ENCODE results near the gene GID8. TPM values are rescaled to one million over a fixed set of nuclear protein-coding genes. Genes with fewer than 3 reads are reported as not detected.

Gene GID8
- total and polyA plus RNA-seq, 2 of the 4 experiments (the other 2 are of a cell fraction), result 21.5 to 33.9 TPM

DNA sequence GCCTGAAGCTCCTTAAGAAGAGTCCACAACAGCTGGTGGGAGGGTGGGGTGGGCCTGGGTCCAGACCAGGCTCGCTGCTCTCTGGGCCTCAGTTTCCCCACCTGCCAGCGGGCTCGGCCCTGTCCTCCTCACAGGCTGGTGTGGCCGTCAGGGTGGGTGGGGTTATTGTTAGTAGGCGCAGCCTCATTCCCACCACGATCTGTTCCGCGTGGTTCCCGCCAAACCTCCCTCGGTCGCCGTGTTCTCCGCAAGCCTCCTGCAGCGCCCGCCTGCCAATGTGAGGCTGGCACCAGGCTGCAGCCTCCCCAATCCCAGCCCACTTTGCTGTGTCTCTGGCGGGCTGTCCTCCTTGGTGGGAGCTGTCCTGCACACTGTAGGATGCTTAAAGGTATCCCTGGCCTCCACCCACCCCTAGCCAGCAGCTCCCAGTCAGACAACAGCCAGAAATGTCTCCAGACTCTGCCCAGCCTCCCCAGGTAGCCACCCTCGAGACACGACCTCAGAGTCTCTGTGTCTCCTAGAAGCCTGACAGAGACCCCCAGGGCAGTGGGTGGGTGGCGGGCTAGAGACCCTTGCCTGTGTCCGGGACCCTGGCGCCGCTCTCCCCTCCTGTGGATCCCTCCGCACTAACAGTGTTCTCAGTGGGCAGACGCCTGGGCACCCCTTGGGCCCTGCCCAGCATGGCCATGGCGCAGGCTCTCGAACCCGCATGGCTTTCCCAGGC, 29.8 kb downstream of the GID8 start:
- POLR2A ChIA-PET (ENCODE audit: unreplicated experiment), result no interaction called here
- no peak overlapping the region for H3K18ac ChIP-seq (ENCODE audit: low read depth, low read length)
- no peak overlapping the region for H3K4me2 ChIP-seq (ENCODE audit: low read depth, low read length)
- WGBS, 2 experiments (ENCODE audit: extremely low coverage in 2 of 2, insufficient read length in 1 of 2), result 94% methylated on average over 3 of the region's 27 CpGs; no CpG with 5 or more reads in 1 of the 2 experiments
- H3K4me3 ChIP-seq (ENCODE audit: insufficient read depth, low read depth, low read length), result no peak overlapping the region
- no peak overlapping the region for H4K8ac ChIP-seq (ENCODE audit: low read depth in 2 of 2, low read length in 2 of 2)
- no peaks in the 10 kb centered on the region for H3K9me1 ChIP-seq (ENCODE audit: insufficient read depth, low read length)
- TF ChIP-seq RFX5 (IDR thresholded peaks at IDR 0.05; ENCODE audit: low read depth, low read length) (no peak), RAD21 (IDR thresholded peaks at IDR 0.05; ENCODE audit: low read length) (no peak), BHLHE40 (IDR thresholded peaks at IDR 0.05; ENCODE audit: low read depth, low read length) (no peak), NFE2L2 (IDR thresholded peaks at IDR 0.05; ENCODE audit: low read depth, low read length) (no peak), RCOR1 (IDR thresholded peaks at IDR 0.05; ENCODE audit: insufficient replicate concordance, low read length) (no peak), CHD1 (IDR thresholded peaks at IDR 0.05; ENCODE audit: low read depth, low read length) (no peak), MAZ (IDR thresholded peaks at IDR 0.05; ENCODE audit: borderline replicate concordance, low read depth, low read length) (no peak), POLR2A (IDR thresholded peaks at IDR 0.05; ENCODE audit: low read depth, low read length) (no peak), FOS (IDR thresholded peaks at IDR 0.05; ENCODE audit: low read depth, low read length) (no peak)
- TF ChIP-seq, protein P1, sequence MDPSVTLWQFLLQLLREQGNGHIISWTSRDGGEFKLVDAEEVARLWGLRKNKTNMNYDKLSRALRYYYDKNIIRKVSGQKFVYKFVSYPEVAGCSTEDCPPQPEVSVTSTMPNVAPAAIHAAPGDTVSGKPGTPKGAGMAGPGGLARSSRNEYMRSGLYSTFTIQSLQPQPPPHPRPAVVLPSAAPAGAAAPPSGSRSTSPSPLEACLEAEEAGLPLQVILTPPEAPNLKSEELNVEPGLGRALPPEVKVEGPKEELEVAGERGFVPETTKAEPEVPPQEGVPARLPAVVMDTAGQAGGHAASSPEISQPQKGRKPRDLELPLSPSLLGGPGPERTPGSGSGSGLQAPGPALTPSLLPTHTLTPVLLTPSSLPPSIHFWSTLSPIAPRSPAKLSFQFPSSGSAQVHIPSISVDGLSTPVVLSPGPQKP (IDR thresholded peaks at IDR 0.05; ENCODE audit: borderline replicate concordance, low read depth, low read length), result no peak
- TF ChIP-seq, protein P2, sequence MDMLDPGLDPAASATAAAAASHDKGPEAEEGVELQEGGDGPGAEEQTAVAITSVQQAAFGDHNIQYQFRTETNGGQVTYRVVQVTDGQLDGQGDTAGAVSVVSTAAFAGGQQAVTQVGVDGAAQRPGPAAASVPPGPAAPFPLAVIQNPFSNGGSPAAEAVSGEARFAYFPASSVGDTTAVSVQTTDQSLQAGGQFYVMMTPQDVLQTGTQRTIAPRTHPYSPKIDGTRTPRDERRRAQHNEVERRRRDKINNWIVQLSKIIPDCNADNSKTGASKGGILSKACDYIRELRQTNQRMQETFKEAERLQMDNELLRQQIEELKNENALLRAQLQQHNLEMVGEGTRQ (IDR thresholded peaks at IDR 0.05; ENCODE audit: low read depth, low read length), result no peak
- dilution Hi-C loops (cut with HindIII; ENCODE audit: low sequenced_read_pairs, unreplicated experiment) (no loop called here), intact Hi-C loops (cut with micrococcal nuclease) (no loop called here), in situ Hi-C loops (cut with MboI; ENCODE audit: low sequenced_read_pairs) (no loop called here)
- no peak overlapping the region for H3K4ac ChIP-seq (ENCODE audit: low read depth, low read length)
- no peak overlapping the region for H2AK9ac ChIP-seq (replicated peaks; ENCODE audit: low read depth, low read length, poor library complexity)
- no peaks in the 10 kb centered on the region for H3K79me1 ChIP-seq (ENCODE audit: low read depth in 1 of 2, low read length in 2 of 2)
- BruUV-seq (replicated peaks), result no TSS peak
- H2BK120ac ChIP-seq (ENCODE audit: low read depth, low read length), result no peak overlapping the region
- ATAC-seq (ENCODE audit: low read depth), result no peak
- no peak overlapping the region for H4K91ac ChIP-seq (ENCODE audit: insufficient read depth, low read depth, low read length)
- H2BK5ac ChIP-seq (ENCODE audit: low read depth, low read length, poor library complexity, severe bottlenecking), result no peak overlapping the region
- no peak overlapping the region for H3K14ac ChIP-seq (replicated peaks; ENCODE audit: low read depth, low read length)
- no peak overlapping the region for H3K56ac ChIP-seq (ENCODE audit: extremely low read depth, insufficient read depth, low read length)
- H3K36me3 ChIP-seq (ENCODE audit: control insufficient read depth, insufficient read depth, low read length), result no peaks in the 10 kb centered on the region
- H3K27ac ChIP-seq (ENCODE audit: insufficient read depth, low read length), result no peak overlapping the region
- H4K20me1 ChIP-seq (ENCODE audit: insufficient read depth, low read length), result no peaks in the 10 kb centered on the region
- no peak overlapping the region for H3K23ac ChIP-seq (ENCODE audit: low read depth, low read length)
- no peak overlapping the region for H2BK20ac ChIP-seq (ENCODE audit: low read depth, low read length)
- H3K9me3 ChIP-seq (ENCODE audit: control insufficient read depth, insufficient read depth, low read length), result no peaks in the 10 kb centered on the region
- CTCF ChIA-PET, result no interaction called here
- H2AFZ ChIP-seq (replicated peaks; ENCODE audit: low read length, poor library complexity), result no peak overlapping the region
- no peaks in the 10 kb centered on the region for H3K4me1 ChIP-seq (ENCODE audit: control insufficient read depth, insufficient read depth, low read length)
- H2AK5ac ChIP-seq (ENCODE audit: low read depth, low read length), result no peak overlapping the region
- H4K5ac ChIP-seq (ENCODE audit: low read depth, low read length), result no peak overlapping the region
- no peak for DNase-seq
- peaks cover 40% of the 10 kb centered on the region for H3K27me3 ChIP-seq (ENCODE audit: control insufficient read depth, insufficient read depth, low read length)
- H2BK15ac ChIP-seq (ENCODE audit: low read depth, low read length), result no peak overlapping the region
- no peak overlapping the region for H3K9ac ChIP-seq (ENCODE audit: low read depth, low read length)

Data from IMR-90 (cell line).